IMR-90 (cell line): Measurements from ENCODE around the gene PAX5. TPM values are rescaled to one million over a fixed set of nuclear protein-coding genes. Genes with fewer than 3 reads are reported as not detected.

Source experiments
- ATAC-seq: fragments of 200-7000 bp; cut with Tn5 transposase; 2 replicates; pipeline ENCODE4 v1.9.1; 2020; ENCODE audit warnings: low read depth, mild to moderate bottlenecking, moderate library complexity
- BruUV-seq: library from RNA; stranded (reverse); fragments of 400-500 nt; replicated peaks from 2 replicates; lab custom pipeline; 2021; lab: Mats Ljungman, UMichigan
- CTCF ChIA-PET: fragments of 300-600 bp; formaldehyde crosslinking; extraction: SDS; loops from one replicate; lab custom pipeline; 2021; ENCODE audit warnings: antibody characterized with exemption; lab: Yijun Ruan, JAX
- POLR2A ChIA-PET: fragments of 300-600 bp; sonication (Branson Sonifier 250); formaldehyde crosslinking; loops from one replicate; lab custom pipeline; 2022; ENCODE audit warnings: antibody characterized with exemption; ENCODE audit not compliant: unreplicated experiment; lab: Charles Lee
- DNase-seq: peaks from one replicate; pipeline ENCODE4 v3.0.0; 2013
- H2AFZ ChIP-seq: replicated peaks from 2 replicates; pipeline ENCODE3; 2013; ENCODE audit warnings: low read length, mild to moderate bottlenecking; ENCODE audit not compliant: poor library complexity
- H2AK5ac ChIP-seq: 2 replicates; pipeline ENCODE4 v1.6.1; 2013; ENCODE audit warnings: low read depth, low read length, inconsistent platforms
- H2AK9ac ChIP-seq: replicated peaks from 2 replicates; pipeline ENCODE3; 2013; ENCODE audit warnings: mild to moderate bottlenecking, low read depth, low read length, moderate library complexity; ENCODE audit not compliant: poor library complexity
- H2BK120ac ChIP-seq: 2 replicates; pipeline ENCODE4 v1.6.1; 2013; ENCODE audit warnings: low read depth, low read length, inconsistent platforms
- H2BK15ac ChIP-seq: 3 replicates; pipeline ENCODE4 v1.6.1; 2013; ENCODE audit warnings: low read depth, low read length, inconsistent platforms
- H2BK20ac ChIP-seq: 2 replicates; pipeline ENCODE4 v1.6.1; 2013; ENCODE audit warnings: low read depth, mild to moderate bottlenecking, inconsistent platforms, low read length, moderate library complexity
- H2BK5ac ChIP-seq: 2 replicates; pipeline ENCODE4 v1.6.1; 2013; ENCODE audit warnings: mild to moderate bottlenecking, low read depth, low read length, inconsistent platforms; ENCODE audit not compliant: poor library complexity, severe bottlenecking
- H3K14ac ChIP-seq: replicated peaks from 2 replicates; pipeline ENCODE4 v1.6.1; 2013; ENCODE audit warnings: low read depth, low read length, inconsistent platforms
- H3K18ac ChIP-seq: 2 replicates; pipeline ENCODE4 v1.6.1; 2013; ENCODE audit warnings: low read depth, low read length, control low read depth
- H3K23ac ChIP-seq: 2 replicates; pipeline ENCODE4 v1.6.1; 2013; ENCODE audit warnings: low read depth, low read length, inconsistent platforms
- H3K27ac ChIP-seq: 2 replicates; pipeline ENCODE4 v1.5.1; 2013; ENCODE audit warnings: mild to moderate bottlenecking, control low read depth, low read length; ENCODE audit not compliant: insufficient read depth
- H3K27me3 ChIP-seq: 2 replicates; pipeline ENCODE4 v1.6.1; 2013; ENCODE audit warnings: low read length; ENCODE audit not compliant: control insufficient read depth, insufficient read depth
- H3K36me3 ChIP-seq: 2 replicates; pipeline ENCODE4 v1.6.1; 2013; ENCODE audit warnings: low read length, mixed read lengths; ENCODE audit not compliant: control insufficient read depth, insufficient read depth
- H3K4ac ChIP-seq: 2 replicates; pipeline ENCODE4 v1.6.1; 2013; ENCODE audit warnings: low read depth, low read length, inconsistent platforms
- H3K4me1 ChIP-seq: 2 replicates; pipeline ENCODE4 v1.6.1; 2013; ENCODE audit warnings: low read length, mixed read lengths; ENCODE audit not compliant: control insufficient read depth, insufficient read depth
- H3K4me2 ChIP-seq: 2 replicates; pipeline ENCODE4 v1.6.1; 2013; ENCODE audit warnings: low read depth, mild to moderate bottlenecking, control low read depth, low read length, moderate library complexity
- H3K4me3 ChIP-seq: 2 replicates; pipeline ENCODE4 v1.5.1; 2013; ENCODE audit warnings: low read depth, mild to moderate bottlenecking, control low read depth, low read length, moderate library complexity; ENCODE audit not compliant: insufficient read depth
- H3K56ac ChIP-seq: 2 replicates; pipeline ENCODE4 v1.6.1; 2013; ENCODE audit warnings: low read length, inconsistent platforms; ENCODE audit not compliant: insufficient read depth; ENCODE audit errors: extremely low read depth
- H3K79me1 ChIP-seq, 2 experiments: 2 replicates each; pipeline ENCODE4 v1.6.1; 2013; ENCODE audit warnings: low read length in 2 of 2, inconsistent platforms in 1 of 2, low read depth in 1 of 2
- H3K9ac ChIP-seq: 2 replicates; pipeline ENCODE4 v1.6.1; 2013; ENCODE audit warnings: low read depth, low read length, control low read depth
- H3K9me1 ChIP-seq: 2 replicates; pipeline ENCODE4 v1.6.1; 2013; ENCODE audit warnings: low read length, inconsistent platforms; ENCODE audit not compliant: insufficient read depth
- H3K9me3 ChIP-seq: 2 replicates; pipeline ENCODE4 v1.6.1; 2013; ENCODE audit warnings: low read length; ENCODE audit not compliant: control insufficient read depth, insufficient read depth
- H4K20me1 ChIP-seq: 2 replicates; pipeline ENCODE4 v1.6.1; 2013; ENCODE audit warnings: low read length, inconsistent platforms; ENCODE audit not compliant: insufficient read depth
- H4K5ac ChIP-seq: 2 replicates; pipeline ENCODE4 v1.6.1; 2013; ENCODE audit warnings: mild to moderate bottlenecking, low read depth, low read length, control low read depth
- H4K8ac ChIP-seq, 2 experiments: 2 replicates each; pipeline ENCODE4 v1.6.1; 2013; ENCODE audit warnings: low read depth in 2 of 2, low read length in 2 of 2, control low read depth in 1 of 2, inconsistent platforms in 1 of 2
- H4K91ac ChIP-seq: 2 replicates; pipeline ENCODE4 v1.6.1; 2013; ENCODE audit warnings: low read depth, low read length, inconsistent platforms; ENCODE audit not compliant: insufficient read depth
- BHLHE40 ChIP-seq: fragments of 150-350 bp; IDR thresholded peaks from 2 replicates; pipeline ENCODE4 v1.6.1; 2016; ENCODE audit warnings: mild to moderate bottlenecking, low read depth, low read length
- CHD1 ChIP-seq: IDR thresholded peaks from 2 replicates; pipeline ENCODE4 v1.6.1; 2012; ENCODE audit warnings: low read depth, low read length, improper control_type of control experiment
- MAFK ChIP-seq: IDR thresholded peaks from 2 replicates; pipeline ENCODE4 v1.6.1; 2012; ENCODE audit warnings: low read depth, low read length, improper control_type of control experiment
- MAZ ChIP-seq: IDR thresholded peaks from 2 replicates; pipeline ENCODE4 v1.6.1; 2012; ENCODE audit warnings: low read depth, mild to moderate bottlenecking, low read length, improper control_type of control experiment, moderate library complexity, borderline replicate concordance
- RAD21 ChIP-seq: IDR thresholded peaks from 2 replicates; pipeline ENCODE4 v1.6.1; 2012; ENCODE audit warnings: low read length, improper control_type of control experiment
- RCOR1 ChIP-seq: IDR thresholded peaks from 2 replicates; pipeline ENCODE4 v1.6.1; 2012; ENCODE audit warnings: mild to moderate bottlenecking, low read length, improper control_type of control experiment; ENCODE audit not compliant: insufficient replicate concordance
- RFX5 ChIP-seq: IDR thresholded peaks from 2 replicates; pipeline ENCODE4 v1.8.0; 2012; ENCODE audit warnings: low read depth, mild to moderate bottlenecking, low read length, moderate library complexity
- SMC3 ChIP-seq: fragments of 150-350 bp; IDR thresholded peaks from 2 replicates; pipeline ENCODE4 v1.6.1; 2016; ENCODE audit warnings: low read depth, mild to moderate bottlenecking, antibody characterized with exemption, low read length, moderate library complexity
- WGBS, 2 experiments: methylation state at CpG; one replicate each; pipeline versions ENCODE4 v1.1.5 to v1.1.7; 2013; ENCODE audit warnings: missing lambda C conversion rate in 2 of 2; ENCODE audit not compliant: insufficient read length in 1 of 2; ENCODE audit errors: extremely low coverage in 2 of 2; 5-methylcytosine and 5-hydroxymethylcytosine counted together
- dilution Hi-C: fragments of 300-500 bp; cut with HindIII; formaldehyde crosslinking; loops from one replicate; pipeline ENCODE4 v1.14.3; 2018; ENCODE audit warnings: low sequenced_read_pairs; ENCODE audit not compliant: unreplicated experiment
- in situ Hi-C: fragments of 300-500 bp; cut with MboI; formaldehyde crosslinking; loops from 3 replicates; pipeline ENCODE4 v1.14.3; 2019; ENCODE audit warnings: low sequenced_read_pairs, inconsistent platforms, mixed read lengths
- intact Hi-C: fragments of 100-400 bp; cut with micrococcal nuclease; formaldehyde crosslinking; loops from 2 replicates; pipeline ENCODE4 v1.10.0; 2022
- polyA plus RNA-seq, 3 experiments: library from polyadenylated mRNA; depleted of rRNA; stranded (reverse); fragments of >200 nt; gene quantifications; 2 replicates each; pipeline ENCODE4 v1.2.3, GENCODE V29; 2012; ENCODE audit warnings: low replicate concordance in 1 of 3
- total RNA-seq: library from RNA; depleted of rRNA; stranded (reverse); fragments of >200 nt; gene quantifications from 2 replicates; pipeline ENCODE4 v1.2.3, GENCODE V29; 2012

The PAX5 gene
- total and polyA plus RNA-seq, 2 of the 4 experiments (the other 2 are of a cell fraction), result not detected

DNA sequence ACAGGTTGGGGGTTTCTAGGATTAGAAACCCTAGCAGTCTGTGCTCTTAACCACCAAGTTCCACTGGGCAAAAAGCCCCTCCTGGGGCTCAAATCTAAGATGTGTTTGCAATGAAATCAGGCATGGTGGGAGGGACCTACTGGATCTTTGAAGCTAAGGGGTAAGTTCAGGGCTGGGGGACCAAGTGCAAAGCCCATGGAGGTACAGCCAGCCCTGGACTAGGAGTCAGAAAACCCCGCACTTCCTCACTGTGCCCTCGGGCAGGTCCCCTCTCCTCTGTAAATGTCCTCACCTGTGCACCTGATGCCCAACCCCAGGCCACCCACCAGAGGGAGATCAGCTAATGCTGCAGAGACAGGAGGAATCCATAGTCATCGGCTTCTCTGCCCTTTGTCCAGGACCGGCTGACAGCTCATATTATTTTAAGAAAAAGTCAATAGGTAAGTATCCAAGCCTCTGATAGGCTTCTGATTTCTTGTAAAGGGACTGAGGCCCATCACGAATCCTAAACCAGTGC, 138.3 kb downstream of the PAX5 start:
- dilution Hi-C loops, result no loop called here

More for the DNA sequence above, 138.3 kb downstream of the PAX5 start:
- BruUV-seq, result no TSS peak
- no peak overlapping the region for H2BK15ac ChIP-seq
- H4K91ac ChIP-seq, result no peak overlapping the region
- H3K9me1 ChIP-seq, result no peaks in the 10 kb centered on the region
- no peak overlapping the region for H2BK120ac ChIP-seq
- in situ Hi-C loops (no loop called here), intact Hi-C loops (no loop called here)
- ChIA-PET CTCF (no interaction called here), POLR2A (no interaction called here)
- TF ChIP-seq CHD1 (no peak), RAD21 (no peak), SMC3 (no peak), MAFK (no peak), BHLHE40 (no peak), RCOR1 (no peak), MAZ (no peak), RFX5 (no peak)
- H3K4me2 ChIP-seq, result no peak overlapping the region
- no peaks in the 10 kb centered on the region for H3K9me3 ChIP-seq
- H3K79me1 ChIP-seq, result no peaks in the 10 kb centered on the region
- H3K23ac ChIP-seq, result no peak overlapping the region
- H2AK5ac ChIP-seq, result no peak overlapping the region
- no peak overlapping the region for H2BK5ac ChIP-seq
- no peak overlapping the region for H2BK20ac ChIP-seq
- H3K56ac ChIP-seq, result no peak overlapping the region
- no peaks in the 10 kb centered on the region for H3K4me1 ChIP-seq
- no peak overlapping the region for H2AFZ ChIP-seq
- H3K4me3 ChIP-seq, result no peak overlapping the region
- ATAC-seq, result no peak
- H4K20me1 ChIP-seq, result no peaks in the 10 kb centered on the region
- 17% methylated on average over 1 of the region's 5 CpGs; no CpG with 5 or more reads in 1 of the 2 experiments for WGBS, 2 experiments
- no peak overlapping the region for H2AK9ac ChIP-seq
- H4K5ac ChIP-seq, result no peak overlapping the region
- no peaks in the 10 kb centered on the region for H3K36me3 ChIP-seq
- no peak overlapping the region for H3K27ac ChIP-seq
- H3K14ac ChIP-seq, result no peak overlapping the region
- peaks cover 55% of the 10 kb centered on the region for H3K27me3 ChIP-seq
- H3K18ac ChIP-seq, result no peak overlapping the region
- H4K8ac ChIP-seq, result no peak overlapping the region
- H3K4ac ChIP-seq, result no peak overlapping the region
- DNase-seq, result no peak
- H3K9ac ChIP-seq, result no peak overlapping the region
